ENCODE measurements around the gene LRRC8A. TPM values are rescaled to one million over a fixed set of nuclear protein-coding genes. Genes with fewer than 3 reads are reported as not detected.

The LRRC8A gene
- total and polyA plus RNA-seq, 2 of the 13 experiments (the other 11 are each of a cell fraction or from before 2014, with no cell fraction given): 16.1 to 40.6 TPM

DNA sequence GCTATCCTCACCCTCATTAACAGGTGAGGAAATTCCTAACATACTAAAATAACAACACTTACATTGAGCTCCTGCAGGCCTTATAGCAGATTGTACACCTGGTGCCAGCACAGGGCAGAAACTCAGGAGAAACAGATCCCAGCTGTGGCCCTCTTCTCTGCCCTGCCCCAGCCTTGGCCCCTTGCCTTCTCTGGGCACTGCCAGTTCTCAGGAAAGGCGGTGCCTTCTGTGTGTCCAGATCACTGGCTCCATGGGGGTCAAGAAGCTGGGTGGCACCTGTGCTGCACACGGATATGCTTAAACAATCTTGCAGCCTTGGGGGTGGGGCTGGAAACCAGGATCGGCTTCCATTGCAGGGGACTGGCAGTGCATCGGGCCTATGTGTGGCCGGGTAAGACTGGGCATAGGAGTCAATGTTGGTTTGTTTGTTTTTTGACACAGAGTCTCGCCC, 19.5 kb upstream of the LRRC8A start:
- no peak for FAIRE-seq
- Histone ChIP-seq H3K27me3 (ENCODE audit: control insufficient read depth in 1 of 2, insufficient read depth in 2 of 2, low read length in 2 of 2) (no peaks in the 10 kb centered on the region), H3K4me3 (replicated peaks in 1 of 3; ENCODE audit: insufficient read depth in 1 of 3, low read depth in 2 of 3, low read length in 3 of 3) (no peak overlapping the region), H2AFZ (ENCODE audit: low read length) (no peak overlapping the region), H3K4me1 (ENCODE audit: insufficient read depth, low read length) (peaks cover 41% of the 10 kb centered on the region), H3K27ac (ENCODE audit: extremely low read length, insufficient read depth, low read length) (no peak overlapping the region), H3K9me3 (ENCODE audit: low read length) (no peaks in the 10 kb centered on the region), H3K79me2 (ENCODE audit: insufficient read depth, low read length) (peaks cover 48% of the 10 kb centered on the region), H3K4me2 (ENCODE audit: low read depth, low read length) (no peak overlapping the region), H3K9ac (ENCODE audit: insufficient read depth, low read depth, low read length) (no peak overlapping the region), H3K36me3 (replicated peaks in 1 of 2; ENCODE audit: control insufficient read depth in 1 of 2, insufficient read depth in 2 of 2, low read length in 2 of 2) (no peaks in the 10 kb centered on the region; a peak in 1 of 5 replicates), H4K20me1 (ENCODE audit: insufficient read depth, low read length) (no peaks in the 10 kb centered on the region; the same call in 1 of the 2 replicates)
- in situ Hi-C loops (cut with HindIII; ENCODE audit: extremely low pct_ligation_motif_present, low pct_unique_long_range_greater_than_20kb): no loop called here
- BruUV-seq (replicated peaks): no TSS peak
- WGBS (ENCODE audit: low lambda C conversion rate): 90% methylated on average over 4 of the region's 6 CpGs
- intact Hi-C loops (cut with micrococcal nuclease; ENCODE audit: unreplicated experiment): loop anchor here (2.0 kb wide), 1 partner anchor 16 kb away; no protein-coding TSS in a partner anchor
- no peak for ATAC-seq
- DNase-seq (ENCODE audit: low spot score): no peak
- CTCF ChIA-PET (ENCODE audit: low intra/inter-chr PET ratio, low total read pairs): interaction anchor here (3.3 kb wide), 1 partner anchor 65 kb away, joined by 54 read pairs; no protein-coding TSS in a partner anchor
- POLR2A ChIA-PET: interaction anchor here (1.0 kb wide), 1 partner anchor 18 kb away, joined by 4 read pairs; no protein-coding TSS in a partner anchor
- no peak for TF ChIP-seq THAP11 (CRISPR knock-in tag; IDR thresholded peaks at IDR 0.05)
- TF ChIP-seq, protein P1, sequence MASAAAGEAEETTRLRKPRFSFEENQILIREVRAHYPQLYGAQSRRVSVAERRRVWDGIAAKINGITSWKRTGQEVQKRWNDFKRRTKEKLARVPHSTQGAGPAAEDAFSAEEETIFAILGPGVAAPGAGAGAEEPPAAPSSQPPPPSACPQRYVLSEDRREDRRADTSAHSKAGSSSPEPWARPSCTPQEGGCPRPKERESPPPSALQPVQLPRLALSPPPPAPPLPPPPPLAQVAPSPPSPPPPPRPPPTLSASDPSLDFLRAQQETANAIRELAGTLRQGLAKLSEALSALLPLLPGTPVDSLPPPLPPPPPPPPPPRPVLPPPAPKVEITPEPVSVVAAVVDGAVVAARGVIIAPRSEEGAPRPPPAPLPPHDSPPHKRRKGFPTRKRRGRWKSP (CRISPR knock-in tag; IDR thresholded peaks at IDR 0.05): no peak
- TF ChIP-seq ZNF652 (CRISPR knock-in tag; IDR thresholded peaks at IDR 0.05; ENCODE audit: borderline replicate concordance, low read depth): no peak
- TF ChIP-seq FOXK1 (CRISPR knock-in tag; IDR thresholded peaks at IDR 0.05; ENCODE audit: borderline replicate concordance, low read depth): no peak
- TF ChIP-seq ZSCAN12 (CRISPR knock-in tag; IDR thresholded peaks at IDR 0.05): no peak
- TF ChIP-seq, protein P2, sequence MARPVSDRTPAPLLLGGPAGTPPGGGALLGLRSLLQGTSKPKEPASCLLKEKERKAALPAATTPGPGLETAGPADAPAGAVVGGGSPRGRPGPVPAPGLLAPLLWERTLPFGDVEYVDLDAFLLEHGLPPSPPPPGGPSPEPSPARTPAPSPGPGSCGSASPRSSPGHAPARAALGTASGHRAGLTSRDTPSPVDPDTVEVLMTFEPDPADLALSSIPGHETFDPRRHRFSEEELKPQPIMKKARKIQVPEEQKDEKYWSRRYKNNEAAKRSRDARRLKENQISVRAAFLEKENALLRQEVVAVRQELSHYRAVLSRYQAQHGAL (CRISPR knock-in tag; IDR thresholded peaks at IDR 0.05; ENCODE audit: not compliant biosample characterization): no peak
- TF ChIP-seq, protein P3, sequence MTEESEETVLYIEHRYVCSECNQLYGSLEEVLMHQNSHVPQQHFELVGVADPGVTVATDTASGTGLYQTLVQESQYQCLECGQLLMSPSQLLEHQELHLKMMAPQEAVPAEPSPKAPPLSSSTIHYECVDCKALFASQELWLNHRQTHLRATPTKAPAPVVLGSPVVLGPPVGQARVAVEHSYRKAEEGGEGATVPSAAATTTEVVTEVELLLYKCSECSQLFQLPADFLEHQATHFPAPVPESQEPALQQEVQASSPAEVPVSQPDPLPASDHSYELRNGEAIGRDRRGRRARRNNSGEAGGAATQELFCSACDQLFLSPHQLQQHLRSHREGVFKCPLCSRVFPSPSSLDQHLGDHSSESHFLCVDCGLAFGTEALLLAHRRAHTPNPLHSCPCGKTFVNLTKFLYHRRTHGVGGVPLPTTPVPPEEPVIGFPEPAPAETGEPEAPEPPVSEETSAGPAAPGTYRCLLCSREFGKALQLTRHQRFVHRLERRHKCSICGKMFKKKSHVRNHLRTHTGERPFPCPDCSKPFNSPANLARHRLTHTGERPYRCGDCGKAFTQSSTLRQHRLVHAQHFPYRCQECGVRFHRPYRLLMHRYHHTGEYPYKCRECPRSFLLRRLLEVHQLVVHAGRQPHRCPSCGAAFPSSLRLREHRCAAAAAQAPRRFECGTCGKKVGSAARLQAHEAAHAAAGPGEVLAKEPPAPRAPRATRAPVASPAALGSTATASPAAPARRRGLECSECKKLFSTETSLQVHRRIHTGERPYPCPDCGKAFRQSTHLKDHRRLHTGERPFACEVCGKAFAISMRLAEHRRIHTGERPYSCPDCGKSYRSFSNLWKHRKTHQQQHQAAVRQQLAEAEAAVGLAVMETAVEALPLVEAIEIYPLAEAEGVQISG (CRISPR knock-in tag; IDR thresholded peaks at IDR 0.05): no peak
- TF ChIP-seq KMT2B (CRISPR knock-in tag; IDR thresholded peaks at IDR 0.05): no peak
- no peak for TF ChIP-seq SNAI1 (CRISPR knock-in tag; IDR thresholded peaks at IDR 0.05; ENCODE audit: borderline replicate concordance)
- TF ChIP-seq FOXA1 (IDR thresholded peaks at IDR 0.05): no peak
- TF ChIP-seq FOXA1 (CRISPR knock-in tag; IDR thresholded peaks at IDR 0.05): no peak
- TF ChIP-seq, protein P4, sequence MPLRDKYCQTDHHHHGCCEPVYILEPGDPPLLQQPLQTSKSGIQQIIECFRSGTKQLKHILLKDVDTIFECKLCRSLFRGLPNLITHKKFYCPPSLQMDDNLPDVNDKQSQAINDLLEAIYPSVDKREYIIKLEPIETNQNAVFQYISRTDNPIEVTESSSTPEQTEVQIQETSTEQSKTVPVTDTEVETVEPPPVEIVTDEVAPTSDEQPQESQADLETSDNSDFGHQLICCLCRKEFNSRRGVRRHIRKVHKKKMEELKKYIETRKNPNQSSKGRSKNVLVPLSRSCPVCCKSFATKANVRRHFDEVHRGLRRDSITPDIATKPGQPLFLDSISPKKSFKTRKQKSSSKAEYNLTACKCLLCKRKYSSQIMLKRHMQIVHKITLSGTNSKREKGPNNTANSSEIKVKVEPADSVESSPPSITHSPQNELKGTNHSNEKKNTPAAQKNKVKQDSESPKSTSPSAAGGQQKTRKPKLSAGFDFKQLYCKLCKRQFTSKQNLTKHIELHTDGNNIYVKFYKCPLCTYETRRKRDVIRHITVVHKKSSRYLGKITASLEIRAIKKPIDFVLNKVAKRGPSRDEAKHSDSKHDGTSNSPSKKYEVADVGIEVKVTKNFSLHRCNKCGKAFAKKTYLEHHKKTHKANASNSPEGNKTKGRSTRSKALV (CRISPR knock-in tag; IDR thresholded peaks at IDR 0.05): no peak
- TF ChIP-seq ZNF383 (CRISPR knock-in tag; IDR thresholded peaks at IDR 0.05; ENCODE audit: borderline replicate concordance): no peak
- no peak for TF ChIP-seq U2AF1 (optimal IDR thresholded peaks at IDR 0.05; ENCODE audit: low read depth, low read length)
- TF ChIP-seq NFE2L2 (IDR thresholded peaks at IDR 0.05; ENCODE audit: low read length): no peak
- no peak for TF ChIP-seq CREM (IDR thresholded peaks at IDR 0.05)
- no peak for TF ChIP-seq CREM (CRISPR knock-in tag; IDR thresholded peaks at IDR 0.05)
- no peak for TF ChIP-seq HIC2 (CRISPR knock-in tag; IDR thresholded peaks at IDR 0.05; ENCODE audit: low read depth)
